Middle frontal gyrus (tissue), 1 donor: ENCODE data around the gene NBAS.
"Not testable (repeated sequence)": the region's sequence is repeated elsewhere in the genome, so short reads cannot be mapped to it uniquely, and the experiment has no call there.

Source experiments
- DNase-seq: peaks from one replicate; pipeline ENCODE4 v3.0.0-alpha.2; 2015; ENCODE audit warnings: low spot score; ENCODE audit errors: extremely low spot score

The NBAS gene

DNA sequence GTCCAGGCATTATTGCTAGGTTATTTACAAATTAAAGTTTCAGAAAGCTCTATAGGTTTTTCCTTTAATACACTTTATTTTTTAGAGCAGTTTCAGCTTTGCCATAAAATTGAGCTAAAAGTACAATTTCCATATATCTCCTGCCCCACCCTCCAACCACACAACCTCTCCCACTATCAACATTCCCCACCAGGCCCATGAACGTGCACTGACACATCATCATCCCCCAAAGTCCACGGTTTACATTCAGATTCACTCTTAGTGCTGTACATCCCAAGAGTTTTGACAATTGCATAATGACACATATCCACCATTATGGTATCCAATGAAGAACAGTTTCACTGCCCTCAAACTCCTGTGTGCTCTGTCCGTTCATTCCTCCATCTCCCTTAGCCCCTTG, 139.4 kb downstream of the NBAS start:
- DNase-seq: no peak

DNA sequence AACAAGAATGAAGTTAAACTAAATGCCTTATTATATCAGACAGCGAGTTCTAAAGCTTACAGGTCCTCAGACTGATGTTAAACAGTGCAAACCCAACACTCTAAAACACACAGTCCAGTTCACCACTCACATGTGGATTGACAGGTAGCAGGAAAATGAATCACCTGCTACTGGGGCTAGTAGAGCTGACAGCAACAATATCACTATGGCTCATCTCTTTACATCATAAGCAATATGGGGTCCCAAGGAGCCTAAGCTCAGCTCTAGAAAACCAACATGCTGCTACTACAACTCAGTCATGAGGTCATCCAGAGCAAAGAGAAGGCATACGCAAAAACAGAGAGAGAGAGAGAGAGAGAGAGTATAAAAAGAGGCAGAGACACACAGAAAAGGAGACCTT, 145.4 kb downstream of the NBAS start:
- no peak for DNase-seq

DNA sequence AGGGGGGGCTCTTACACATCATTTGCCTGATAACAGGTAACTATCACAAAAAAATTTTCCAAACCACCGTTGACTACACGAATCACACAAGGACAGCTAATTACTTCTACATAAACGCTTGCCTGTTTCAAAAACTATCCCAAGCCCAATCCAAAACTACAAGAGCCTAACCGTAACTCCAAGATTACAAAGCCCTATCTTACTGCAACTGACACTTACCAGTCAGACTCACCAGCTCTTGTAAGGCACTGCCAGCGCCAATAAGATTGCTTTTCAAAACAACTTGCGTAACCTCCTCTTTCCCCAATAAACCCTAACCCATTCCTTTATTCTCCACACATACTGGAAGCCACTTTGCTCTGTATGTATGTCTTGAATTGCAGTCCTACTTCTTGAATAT, 148.4 kb downstream of the NBAS start:
- no peak for DNase-seq

DNA sequence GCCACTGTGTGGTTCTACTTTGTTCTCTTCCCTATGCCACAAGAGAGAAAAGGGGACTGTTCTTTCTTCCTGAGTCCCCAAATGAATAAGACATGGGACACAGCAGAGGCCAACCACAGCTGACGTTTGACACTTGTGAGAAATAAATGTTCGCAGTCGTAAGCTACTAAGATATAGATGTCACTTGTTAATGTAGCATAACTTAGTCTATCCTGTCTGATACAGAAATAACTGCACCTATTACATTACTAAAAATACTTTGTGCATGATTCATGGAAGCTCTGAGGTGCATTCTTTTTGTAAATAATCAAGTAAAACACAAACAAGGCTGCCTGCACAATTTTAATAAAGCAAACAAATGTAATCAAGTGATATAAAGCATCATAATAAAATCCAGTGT, 148.8 kb downstream of the NBAS start:
- no peak for DNase-seq

DNA sequence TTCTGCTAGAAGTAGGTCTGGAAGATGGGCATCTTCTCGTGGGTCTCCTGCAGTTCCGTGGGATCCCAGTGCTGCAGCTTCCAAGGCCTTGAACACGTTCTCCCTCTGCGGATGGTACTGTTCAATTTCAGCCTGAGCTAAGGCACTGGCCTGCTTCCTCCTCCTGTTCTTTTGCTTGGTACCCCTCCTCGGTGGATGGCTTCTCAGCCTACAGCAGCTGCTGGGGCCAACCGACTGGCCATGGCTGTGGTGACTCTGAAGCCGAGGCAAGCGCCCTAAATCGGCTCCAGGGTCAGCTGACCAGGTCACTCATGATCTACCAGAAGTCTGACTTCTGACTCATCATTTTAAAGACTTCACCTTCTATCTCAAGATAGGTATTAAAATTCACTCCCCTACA, 150.2 kb downstream of the NBAS start:
- no peak for DNase-seq

DNA sequence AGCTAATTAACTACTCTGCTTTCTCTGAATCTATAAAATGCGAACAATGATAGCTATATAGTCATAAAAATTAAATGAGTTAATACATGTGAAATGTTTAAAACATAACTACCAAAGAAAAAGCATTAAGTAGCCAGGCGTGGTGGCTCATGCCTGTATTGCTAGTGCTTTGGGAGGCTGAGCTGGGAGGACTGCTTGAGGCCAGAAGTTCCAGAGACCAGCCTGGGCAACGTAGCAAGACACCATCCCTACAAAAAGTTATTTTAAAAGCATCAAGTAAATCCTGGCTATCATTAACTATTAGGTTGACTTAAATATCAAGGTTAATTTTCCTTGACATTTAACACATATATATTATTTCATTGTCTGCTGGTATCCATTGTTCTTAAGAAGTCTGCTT, 152.4 kb downstream of the NBAS start:
- DNase-seq: no peak

DNA sequence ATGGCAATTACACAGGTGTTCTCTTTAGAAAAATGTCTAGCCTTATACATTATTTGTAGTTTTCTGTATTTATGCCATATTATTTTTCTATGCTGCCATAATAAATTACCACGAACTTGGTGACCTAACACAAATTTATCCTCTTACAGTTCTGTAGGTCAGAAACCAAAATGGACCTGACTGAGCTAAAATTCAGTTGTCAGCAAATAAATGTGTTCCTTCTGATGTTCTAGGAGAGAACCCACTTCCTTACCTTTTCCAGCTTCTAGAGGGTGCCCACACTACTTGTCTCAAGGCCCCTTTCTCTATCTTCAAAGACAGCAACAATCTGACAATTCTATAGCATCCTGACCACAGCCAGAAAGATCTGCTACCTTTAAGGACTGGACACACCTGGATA, 153.5 kb downstream of the NBAS start:
- no peak for DNase-seq

DNA sequence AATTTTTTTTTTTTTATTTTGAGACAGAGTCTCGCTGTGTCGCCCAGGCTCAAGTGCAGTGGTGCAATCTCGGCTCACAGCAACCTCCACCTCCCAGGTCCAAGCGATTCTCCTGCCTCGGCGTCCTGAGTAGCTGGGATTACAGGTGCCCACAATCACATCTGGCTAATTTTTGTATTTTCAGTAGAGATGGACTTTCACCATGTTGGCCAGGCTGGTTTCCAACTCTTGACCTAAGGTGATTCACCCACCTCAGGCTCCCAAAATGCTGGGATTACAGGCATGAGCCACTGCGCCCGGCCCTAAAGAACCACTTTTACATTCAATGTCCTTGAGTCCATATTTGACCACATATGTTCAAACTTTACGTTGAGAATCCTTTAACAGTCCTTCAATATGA, 156.6 kb downstream of the NBAS start:
- DNase-seq: not testable (repeated sequence)

DNA sequence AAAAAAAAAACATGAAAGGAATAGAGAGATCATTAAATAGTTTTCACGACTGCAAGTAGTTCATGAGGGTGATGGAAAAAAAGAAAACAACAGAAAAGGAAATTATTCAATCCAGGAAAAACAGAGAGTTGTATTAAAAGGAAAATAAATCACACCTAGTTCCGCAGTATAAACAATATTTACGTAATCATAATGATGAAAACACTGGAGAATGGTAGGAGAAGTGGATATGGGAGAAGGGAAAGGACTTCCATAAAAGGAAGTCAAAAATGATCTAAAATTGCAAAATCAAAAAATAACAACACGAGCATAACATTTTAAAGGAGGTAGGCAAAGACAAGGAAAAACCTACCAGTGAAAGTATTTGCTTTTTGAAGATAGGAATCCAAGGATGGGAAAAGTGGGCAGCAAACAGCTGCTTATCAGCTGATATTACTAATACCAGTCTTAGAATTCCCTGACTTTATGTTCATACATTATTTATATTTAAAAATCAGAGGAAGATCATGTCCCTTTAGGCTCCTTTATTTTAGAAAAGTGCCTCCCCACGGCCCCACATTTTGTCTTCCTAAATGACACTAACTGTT, 160.8 kb downstream of the NBAS start:
- DNase-seq: no peak

DNA sequence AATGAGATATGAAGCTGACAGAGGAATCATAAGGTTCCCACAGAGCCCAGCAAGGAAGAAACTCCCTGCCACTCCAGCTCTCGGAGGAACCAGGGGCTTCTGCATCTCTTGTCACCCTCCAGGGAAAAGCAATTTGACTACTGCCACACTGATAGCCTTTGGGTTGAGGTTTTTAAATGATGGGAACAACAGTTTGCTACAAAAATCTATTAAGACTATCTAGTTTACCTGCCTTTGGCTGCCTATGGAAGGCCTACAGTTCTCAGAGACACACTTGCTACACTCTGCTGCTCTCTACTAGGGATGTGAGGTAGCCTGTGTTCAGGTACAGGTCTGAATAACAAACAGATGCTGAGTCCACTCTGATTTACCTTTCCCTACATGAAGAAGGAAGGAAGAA, 161.9 kb downstream of the NBAS start:
- DNase-seq: no peak

DNA sequence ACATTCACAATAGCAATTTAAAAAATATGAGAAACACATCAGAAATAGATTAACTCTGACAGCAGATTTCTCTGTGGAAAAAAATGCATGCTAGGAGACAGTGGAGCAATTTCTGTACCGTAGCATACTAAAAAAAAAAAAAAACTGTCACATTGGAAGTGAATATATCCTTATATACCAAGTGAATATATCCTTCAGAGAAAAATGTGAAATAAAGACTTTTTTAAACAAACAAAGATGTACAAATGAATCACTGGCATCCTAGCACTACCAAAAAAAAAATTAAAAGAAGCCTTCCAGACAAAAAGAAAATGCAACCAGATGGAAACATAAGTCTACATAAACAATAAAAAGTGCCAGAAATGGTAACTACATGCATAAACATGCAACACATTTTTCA, 169.4 kb downstream of the NBAS start:
- no peak for DNase-seq

DNA sequence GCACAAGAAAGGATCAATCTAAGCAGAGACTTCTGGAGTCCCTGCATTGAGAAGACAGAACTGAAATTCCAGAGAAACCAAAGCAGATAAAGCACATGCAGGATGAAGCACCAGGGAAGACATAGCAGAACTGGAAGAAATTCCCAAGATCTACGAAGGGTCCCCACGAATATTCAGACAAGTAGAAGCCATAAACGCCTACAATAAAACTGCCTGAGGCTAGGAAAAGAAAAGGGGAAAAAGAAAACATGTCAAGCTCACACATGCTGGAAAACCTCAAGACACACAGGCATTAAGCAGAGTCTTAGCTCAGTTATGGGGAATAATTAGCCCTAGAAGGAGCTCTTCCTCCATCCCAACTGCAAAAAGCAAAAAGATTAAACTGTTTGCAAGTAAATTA, 171.2 kb downstream of the NBAS start:
- no peak for DNase-seq

DNA sequence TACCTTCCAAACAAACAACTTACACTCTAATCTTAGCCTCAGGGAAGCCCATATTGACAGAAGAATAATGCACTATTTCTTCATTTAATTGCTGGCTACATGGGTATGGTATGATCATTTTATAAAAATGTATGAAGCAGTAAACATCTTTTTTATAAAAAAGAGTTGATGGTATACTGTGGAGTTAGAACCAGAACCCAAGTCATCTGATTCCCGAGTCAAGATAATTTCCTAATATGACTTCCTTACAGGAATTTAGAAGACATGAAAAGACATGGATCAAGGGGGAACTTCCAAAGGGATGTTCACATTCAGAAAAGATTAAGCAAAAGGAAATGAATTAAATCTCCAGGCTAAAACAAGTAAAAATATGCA, 171.8 kb downstream of the NBAS start:
- no peak for DNase-seq

DNA sequence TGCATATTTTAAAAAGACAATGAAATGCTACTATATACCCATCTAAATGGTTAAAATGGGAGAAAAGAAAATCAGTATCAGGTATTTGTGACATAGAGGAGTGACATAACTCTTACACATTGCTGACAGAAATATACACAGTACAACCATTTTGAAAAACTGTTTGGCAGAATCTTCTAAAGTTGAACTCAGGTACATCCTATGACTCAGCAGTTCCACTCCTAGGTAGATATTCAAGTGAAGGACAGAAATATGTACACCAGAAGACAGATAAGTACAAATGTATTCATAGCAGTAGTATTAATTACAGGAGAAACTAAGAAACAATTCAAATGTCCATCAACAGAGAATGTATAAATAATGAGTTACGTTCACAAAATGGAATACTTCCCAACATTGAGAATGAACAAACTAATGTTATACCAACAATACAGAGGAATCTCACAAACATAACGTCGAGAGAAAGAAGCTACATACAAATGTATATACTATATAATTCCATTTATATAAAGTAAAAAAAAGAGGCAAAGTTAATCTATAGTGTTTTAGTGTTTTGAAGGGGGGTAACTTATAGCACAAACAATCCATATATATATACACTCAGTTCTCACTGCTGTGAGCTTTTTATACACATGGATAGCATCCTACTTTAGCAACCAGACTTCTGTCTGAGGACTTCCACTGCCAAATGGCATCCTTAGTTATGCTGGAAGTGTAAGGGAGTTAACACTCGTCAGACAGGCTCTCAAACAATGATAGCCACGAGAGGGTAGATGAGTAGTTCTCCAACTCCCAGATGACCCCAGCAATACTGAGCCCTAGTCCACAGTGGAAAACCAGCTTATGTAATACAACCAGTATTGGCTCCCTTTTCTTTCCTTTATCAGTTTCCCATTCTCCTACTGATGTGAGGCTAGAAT, 172.5 kb downstream of the NBAS start:
- DNase-seq: no peak

DNA sequence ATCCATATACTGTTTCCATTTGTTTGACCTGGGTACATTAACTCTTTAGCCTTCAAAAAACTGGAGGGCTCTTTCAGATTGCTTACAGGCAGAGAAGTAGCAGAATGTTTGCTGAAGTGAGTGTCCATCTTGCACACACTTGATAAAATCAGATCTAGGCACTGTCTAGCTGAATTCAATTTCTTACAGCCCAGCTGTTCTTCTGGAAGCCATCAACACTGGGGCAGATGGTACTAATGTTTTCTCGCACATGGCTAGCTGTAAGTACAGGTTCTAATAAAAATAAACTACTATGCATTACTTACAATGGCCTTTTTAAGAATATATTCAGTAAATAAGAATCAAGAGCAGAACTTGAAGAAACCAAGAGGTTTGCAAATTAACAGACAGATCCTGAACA, 175.9 kb downstream of the NBAS start:
- no peak for DNase-seq

DNA sequence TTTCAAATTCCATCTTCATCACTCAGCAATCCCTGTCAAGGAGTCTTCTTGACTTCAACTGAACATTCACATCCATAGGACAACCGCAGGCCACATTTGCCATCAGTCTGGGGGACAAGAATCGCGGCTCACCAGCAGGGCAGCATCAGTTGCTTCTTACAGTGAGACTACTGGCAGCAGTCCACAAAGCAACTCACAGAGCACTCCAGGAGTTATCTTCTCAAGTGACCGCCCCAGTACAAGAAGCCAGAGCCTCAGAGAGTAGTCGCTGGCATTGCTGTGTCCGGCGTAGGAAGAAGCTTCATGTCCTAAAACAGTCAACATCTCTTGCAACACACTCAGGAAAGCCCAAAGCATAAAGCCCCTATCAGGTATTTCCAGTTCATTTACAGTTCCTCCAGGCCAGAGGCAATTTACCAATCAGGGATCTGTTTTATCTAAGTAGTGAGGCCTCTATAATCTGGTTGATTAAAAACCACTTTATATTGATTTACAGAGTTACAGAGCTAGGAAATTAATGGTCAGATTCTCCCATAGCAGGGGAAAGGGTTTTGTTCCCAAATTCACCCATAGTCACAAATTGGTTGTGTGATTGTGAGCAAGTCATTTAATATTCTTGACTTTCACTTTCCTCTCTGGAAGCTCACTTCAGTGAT, 177.3 kb downstream of the NBAS start:
- DNase-seq: no peak

DNA sequence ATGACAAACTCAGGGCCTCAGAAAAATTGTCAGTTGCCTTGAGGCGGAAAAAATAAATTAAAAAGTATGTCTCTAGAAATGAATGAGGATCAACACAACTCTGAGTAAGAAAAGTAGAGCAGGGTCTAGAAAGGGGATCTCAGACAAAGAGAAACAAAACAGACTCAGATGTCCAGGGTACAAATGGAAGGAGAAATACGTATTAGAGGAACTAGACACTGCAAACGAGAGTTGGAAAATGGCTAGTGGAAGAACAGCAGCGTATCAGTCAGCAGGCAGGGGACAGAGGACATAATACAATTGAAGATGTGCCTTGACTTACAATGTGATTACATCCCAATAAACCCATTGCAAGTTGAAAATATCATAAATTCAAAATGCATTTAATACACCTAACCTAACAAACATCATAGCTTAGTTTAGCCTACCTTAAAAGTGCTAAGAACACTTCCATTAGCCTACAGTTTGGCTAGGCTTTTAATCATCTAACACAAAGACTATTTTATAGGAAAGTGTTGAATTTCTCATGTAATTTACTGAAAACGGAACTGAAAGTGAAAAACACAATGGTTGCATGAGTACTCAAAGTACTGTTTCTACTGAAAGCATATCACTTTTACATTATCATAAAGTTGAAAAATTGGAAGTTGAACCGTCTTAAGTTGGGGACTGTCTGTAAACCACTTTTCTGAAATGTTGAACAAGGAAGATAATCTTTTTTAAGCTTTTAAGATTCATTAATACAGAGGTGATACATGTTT, 182.8 kb downstream of the NBAS start:
- DNase-seq: no peak

DNA sequence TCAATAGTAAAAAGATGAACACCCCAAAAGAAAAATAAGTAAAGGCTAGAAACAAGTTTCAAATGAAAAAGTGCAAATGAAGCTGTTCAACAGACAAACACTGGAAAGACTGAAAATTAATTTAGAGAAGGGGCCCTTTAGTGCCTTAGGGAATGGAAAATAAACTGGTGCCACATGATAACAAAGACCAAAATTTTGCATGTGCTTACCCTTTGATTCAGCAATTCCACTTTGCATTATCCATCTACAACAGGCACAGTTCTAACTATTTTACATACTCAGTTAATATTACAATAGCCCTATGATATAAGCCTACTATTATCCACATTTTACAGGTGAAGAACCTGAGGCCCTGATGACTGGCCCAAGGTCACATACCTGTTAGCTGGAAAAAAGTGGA, 183.9 kb downstream of the NBAS start:
- DNase-seq: no peak

DNA sequence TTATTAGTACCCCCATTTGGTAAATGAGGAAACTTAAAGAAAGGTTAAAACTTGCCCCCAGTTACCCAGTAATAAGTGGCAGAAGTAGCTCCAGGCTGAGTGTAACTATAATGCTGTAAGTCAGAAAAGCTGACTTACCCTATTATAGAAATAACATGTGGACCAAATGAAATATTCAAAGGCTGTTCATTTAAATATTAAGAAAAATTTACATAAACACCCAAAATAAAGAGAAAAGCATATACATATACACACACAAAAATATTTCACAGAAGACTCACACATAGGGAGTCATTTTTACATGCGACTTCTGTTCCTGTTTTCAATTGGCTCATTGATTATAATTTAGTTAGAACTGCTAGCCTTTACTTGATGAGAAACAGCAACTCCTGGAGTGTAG, 189.1 kb downstream of the NBAS start:
- DNase-seq: no peak

DNA sequence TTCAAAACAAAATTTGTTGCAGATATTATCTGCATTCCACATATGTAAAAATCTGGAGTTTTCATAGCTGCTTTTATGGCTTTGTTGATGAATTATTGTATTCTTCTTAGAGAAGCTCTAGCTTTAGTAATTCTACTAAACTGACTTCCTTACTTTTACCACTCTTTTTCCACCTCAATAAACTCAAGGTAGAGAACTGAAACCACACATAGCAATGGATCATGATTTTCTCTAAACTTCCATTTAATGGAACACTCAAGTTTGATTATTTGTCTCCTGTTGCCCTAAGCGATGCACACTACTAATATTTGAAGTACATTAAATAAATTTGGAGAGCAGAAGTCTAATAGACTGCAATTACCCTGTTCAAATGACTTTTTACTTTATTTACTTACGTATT, 192.0 kb downstream of the NBAS start:
- DNase-seq: no peak

DNA sequence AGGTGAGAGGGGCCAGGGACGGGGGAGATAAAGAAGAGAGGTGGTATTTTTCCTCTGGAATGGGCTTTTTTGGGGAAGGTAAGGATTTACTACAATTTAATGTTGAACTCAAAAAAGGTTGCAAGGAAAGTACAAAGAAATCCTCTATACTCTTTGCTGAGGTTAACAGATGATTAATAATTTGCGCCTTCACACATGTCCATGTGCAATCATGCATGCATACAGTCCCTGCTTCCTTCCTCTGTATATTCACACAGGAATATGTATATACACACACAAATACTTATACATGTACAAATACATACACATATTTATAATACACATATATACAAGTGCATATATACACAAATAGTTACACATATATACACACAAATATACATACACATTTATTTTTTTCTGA, 193.4 kb downstream of the NBAS start:
- DNase-seq: no peak

DNA sequence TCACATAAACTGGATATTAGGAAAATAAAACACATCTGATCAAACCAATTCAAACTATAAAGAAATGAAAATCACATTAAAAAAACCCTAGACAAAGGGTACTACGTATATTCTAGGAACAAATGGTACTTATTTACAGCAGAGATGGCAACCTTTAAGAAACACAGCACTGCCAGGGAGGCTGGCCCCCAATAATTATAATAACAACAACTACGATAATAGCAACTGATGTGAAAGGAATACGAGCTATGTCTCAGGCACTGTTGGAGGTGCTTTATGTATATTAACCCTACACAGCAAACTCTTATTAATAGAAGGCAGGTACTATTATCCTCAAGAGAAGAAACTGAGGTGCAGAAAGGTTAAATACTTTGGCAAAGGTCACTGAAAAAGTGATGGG, 193.9 kb downstream of the NBAS start:
- DNase-seq: no peak
